GM12864 (cell line): Measurements from ENCODE around the gene C19orf47.

Source experiments
- DNase-seq: peaks from one replicate; pipeline ENCODE4 v3.0.0-alpha.2; 2011; ENCODE audit warnings: low read depth
- H3K4me3 ChIP-seq: 2 replicates; pipeline ENCODE4 v1.5.1; 2011; ENCODE audit warnings: mild to moderate bottlenecking, low read depth, low read length, control low read depth
- TF ChIP-seq, protein P1 (sequence below): IDR thresholded peaks from 2 replicates; pipeline ENCODE4 v1.5.1; 2011; ENCODE audit warnings: low read depth, mild to moderate bottlenecking, moderate library complexity, low read length, control low read depth, inconsistent platforms; ENCODE audit errors: missing control alignments

The C19orf47 gene

DNA sequence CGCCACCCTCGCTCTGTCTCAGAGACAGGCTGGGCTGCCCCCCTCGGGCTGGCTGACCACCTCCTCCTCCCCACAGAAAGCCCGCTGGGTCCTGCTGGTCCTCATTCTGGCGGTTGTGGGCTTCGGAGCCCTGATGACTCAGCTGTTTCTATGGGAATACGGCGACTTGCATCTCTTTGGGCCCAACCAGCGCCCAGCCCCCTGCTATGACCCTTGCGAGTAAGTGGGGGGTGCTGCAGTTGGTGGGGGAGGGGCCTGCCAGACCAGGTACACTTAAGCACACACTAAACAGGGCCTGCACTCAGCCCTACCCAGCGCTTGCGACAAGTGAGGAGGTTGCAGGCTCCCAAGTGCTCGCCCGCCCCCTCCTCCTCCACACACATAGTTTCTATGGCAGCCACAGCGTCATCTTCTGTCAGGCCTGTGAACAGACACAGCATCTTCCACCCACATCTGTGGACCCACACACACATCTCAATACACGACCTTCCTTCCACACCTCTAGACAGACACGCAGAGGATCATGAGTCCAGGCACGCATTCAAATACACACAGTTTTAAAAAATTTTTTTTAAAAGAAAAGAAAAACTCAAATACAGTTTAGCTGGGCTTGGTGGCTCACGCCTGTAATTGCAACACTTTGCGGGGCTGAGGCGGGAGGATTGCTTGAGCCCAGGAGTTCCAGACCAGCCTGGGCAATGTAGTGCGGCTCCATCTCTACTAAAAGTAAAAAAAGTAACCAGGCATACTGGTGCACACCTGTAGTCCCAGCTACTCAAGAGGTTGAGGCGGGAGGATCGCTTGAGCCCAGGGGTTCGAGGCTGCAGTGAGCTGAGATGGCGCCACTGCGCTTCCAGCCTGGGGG, 18.7 kb upstream of the C19orf47 start:
- H3K4me3 ChIP-seq: no peak overlapping the region
- no peak for DNase-seq
- TF ChIP-seq, protein P1, sequence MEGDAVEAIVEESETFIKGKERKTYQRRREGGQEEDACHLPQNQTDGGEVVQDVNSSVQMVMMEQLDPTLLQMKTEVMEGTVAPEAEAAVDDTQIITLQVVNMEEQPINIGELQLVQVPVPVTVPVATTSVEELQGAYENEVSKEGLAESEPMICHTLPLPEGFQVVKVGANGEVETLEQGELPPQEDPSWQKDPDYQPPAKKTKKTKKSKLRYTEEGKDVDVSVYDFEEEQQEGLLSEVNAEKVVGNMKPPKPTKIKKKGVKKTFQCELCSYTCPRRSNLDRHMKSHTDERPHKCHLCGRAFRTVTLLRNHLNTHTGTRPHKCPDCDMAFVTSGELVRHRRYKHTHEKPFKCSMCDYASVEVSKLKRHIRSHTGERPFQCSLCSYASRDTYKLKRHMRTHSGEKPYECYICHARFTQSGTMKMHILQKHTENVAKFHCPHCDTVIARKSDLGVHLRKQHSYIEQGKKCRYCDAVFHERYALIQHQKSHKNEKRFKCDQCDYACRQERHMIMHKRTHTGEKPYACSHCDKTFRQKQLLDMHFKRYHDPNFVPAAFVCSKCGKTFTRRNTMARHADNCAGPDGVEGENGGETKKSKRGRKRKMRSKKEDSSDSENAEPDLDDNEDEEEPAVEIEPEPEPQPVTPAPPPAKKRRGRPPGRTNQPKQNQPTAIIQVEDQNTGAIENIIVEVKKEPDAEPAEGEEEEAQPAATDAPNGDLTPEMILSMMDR: no peak

DNA sequence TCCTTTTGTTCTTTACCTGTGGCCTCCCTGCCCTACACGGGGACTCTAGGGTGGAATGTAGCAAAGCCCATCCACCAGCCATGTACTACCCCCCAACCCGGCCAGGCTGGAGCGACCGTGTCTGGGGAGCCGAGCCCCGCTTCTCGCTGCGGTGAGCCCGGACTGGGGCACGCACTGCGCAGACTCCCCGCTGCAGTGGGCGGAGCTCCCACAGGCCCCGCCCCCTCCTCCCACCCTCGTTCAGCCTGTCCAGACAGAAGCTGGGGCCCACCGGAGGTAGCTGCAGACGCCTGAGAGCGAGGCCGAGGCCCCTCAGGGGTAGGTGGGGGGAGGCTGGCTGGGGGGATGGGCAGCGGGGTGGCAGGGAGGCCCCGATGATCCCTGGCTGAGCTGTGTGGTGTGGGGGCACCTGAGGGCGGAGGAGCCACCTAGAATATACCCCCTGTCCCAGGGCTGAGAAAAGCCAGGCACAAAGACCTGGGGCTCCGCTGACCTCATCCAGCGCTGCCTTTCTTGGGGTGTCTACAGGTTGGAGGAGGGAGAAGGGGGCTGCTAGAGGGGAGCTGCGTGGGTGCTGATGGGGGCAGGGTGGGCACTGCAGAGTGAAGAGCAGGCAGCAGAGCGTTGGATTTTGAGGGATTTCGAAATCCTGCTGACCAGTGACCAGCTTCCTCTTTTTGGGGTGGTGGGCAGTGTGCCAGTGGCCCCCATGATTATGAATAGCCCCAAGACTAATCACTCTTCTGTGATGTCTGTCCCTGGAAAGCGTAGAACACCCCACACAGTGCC, 17.6 kb upstream of the C19orf47 start:
- peak overlapping the region; percentile 22 for H3K4me3 ChIP-seq
- TF ChIP-seq, protein P1: no peak
- no peak for DNase-seq

DNA sequence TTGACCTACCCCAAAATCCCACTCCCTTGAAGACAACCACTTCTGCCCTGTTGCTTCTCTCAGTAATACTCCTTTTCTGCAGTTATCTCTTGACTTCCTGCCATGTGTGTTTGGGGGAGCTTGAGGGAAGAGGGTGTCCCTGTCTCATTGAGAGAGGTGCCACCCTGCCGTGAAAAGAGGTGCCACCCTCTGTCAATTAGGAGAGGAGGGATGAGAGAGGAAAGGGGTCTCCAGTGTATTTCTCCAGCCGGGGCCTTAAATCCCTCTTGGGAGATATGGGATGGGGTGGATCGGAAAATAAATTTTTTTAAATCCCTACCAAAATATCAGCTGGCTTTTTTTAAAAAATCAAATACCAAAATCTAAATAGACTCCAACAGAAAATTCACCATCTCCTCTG, 16.8 kb upstream of the C19orf47 start:
- DNase-seq: no peak
- H3K4me3 ChIP-seq: no peak overlapping the region; the same call in 1 of the 2 replicates
- TF ChIP-seq, protein P1: no peak

DNA sequence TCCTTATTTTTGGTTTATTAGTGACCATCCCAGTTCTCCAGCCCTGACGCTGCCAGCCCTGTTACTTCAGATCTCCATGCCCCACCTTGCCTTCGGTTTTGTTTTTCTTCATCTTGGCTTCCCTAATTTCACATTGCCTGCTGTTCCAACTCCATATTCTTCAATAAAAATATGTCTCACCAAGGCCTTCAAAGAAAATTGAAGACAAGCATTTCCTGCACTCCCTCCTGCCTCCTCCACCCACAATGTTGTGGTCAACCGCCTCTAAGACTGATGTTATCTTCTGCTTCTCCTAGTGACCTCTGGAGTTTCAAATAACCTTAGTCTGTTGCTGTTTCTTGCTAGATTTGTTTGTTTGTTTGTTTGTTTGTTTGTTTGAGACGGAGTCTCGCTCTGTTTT, 14.9 kb upstream of the C19orf47 start:
- H3K4me3 ChIP-seq: no peak overlapping the region
- DNase-seq: no peak
- TF ChIP-seq, protein P1: no peak

DNA sequence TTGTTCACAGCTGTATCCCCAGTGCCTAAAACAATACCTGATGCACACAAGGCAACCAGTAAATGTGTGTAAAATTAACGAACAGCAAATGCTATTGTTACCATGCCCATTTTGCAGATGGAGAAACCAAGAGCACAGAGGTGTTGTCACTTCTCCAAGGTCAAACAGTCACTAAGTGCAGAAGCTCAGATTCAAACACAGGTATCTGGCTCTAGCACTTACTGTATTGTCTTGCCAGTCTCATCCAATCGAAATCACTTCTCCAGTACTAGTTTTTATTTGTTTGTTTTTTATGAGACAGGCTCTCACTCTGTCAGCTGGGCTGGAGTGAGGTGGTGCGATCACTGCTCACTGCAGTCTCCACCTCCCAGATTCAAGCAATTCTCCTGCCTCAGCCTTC, 14.0 kb upstream of the C19orf47 start:
- TF ChIP-seq, protein P1: no peak
- no peak for DNase-seq
- no peak overlapping the region for H3K4me3 ChIP-seq

DNA sequence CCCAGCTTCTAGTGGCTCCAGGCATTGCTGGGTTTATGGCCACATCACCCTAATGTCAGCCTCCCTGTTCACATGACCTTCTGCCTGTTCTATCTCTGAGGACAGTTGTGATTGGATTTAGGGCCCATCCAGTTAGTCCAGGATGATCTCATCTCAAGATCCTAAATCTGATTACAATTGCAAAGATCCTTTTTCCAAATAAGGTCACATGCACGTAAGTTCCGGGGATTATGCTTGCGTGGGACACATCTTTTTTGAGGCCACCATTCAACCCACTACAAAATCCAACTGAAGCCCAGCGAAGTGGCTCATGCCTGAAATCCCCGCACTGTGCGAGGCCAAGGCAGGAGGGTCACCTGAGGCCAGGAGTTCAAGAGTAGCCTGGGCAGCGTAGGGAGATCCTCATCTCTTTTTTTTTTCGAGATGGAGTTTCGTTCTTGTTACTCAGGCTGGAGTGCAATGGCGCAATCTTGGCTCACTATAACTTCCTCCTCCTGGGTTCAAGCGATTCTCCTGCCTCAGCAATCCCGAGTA, 12.6 kb upstream of the C19orf47 start:
- H3K4me3 ChIP-seq: no peak overlapping the region
- TF ChIP-seq, protein P1: no peak
- no peak for DNase-seq
